Ovary (tissue), 3 donors: ENCODE data around the gene PDXK.

ENCODE experiments used
- EP300 ChIP-seq: sonication (generic); formaldehyde crosslinking; IDR thresholded peaks from one replicate; pipeline ENCODE4 v1.6.1; 2017; ENCODE audit warnings: antibody characterized with exemption
- POLR2A ChIP-seq: fragments of 450-650 bp; IDR thresholded peaks from one replicate; pipeline ENCODE4 v1.6.1; 2017; ENCODE audit warnings: antibody characterized with exemption, mild to moderate bottlenecking, moderate library complexity
- TF ChIP-seq, protein P1 (sequence below), 3 donors: fragments of 450-650 bp in 2 of 3; fragments of 200-600 bp in 1 of 3; IDR thresholded peaks; one replicate each; pipeline versions ENCODE4 v1.5.1 to v1.8.0; 2016 to 2022; ENCODE audit warnings: antibody characterized with exemption in 3 of 3, mild to moderate bottlenecking in 1 of 3
- donor health status: DM: no; HTN: no; CAD: no.

DNA sequence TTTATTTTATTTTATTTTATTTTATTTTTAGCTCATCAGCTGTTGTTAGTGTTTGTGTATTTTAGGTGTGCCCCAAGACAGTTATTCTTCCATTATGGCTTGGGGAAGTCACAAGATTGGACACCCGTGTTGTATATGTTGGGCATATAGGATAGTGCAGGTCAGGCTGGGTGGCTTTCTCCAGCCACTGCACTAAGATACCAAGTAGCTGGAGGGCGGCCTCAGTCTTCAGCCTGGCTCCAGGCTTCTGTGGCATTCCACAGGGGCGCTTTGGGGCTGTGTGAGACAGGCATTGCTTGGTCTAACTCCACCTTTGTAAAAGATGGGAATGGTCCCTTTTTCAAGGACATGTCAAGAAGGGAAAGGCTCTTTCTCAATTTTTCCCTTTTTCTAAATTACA lies 43.1 kb upstream of the PDXK start:
- TF ChIP-seq, protein P1, sequence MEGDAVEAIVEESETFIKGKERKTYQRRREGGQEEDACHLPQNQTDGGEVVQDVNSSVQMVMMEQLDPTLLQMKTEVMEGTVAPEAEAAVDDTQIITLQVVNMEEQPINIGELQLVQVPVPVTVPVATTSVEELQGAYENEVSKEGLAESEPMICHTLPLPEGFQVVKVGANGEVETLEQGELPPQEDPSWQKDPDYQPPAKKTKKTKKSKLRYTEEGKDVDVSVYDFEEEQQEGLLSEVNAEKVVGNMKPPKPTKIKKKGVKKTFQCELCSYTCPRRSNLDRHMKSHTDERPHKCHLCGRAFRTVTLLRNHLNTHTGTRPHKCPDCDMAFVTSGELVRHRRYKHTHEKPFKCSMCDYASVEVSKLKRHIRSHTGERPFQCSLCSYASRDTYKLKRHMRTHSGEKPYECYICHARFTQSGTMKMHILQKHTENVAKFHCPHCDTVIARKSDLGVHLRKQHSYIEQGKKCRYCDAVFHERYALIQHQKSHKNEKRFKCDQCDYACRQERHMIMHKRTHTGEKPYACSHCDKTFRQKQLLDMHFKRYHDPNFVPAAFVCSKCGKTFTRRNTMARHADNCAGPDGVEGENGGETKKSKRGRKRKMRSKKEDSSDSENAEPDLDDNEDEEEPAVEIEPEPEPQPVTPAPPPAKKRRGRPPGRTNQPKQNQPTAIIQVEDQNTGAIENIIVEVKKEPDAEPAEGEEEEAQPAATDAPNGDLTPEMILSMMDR (IDR thresholded peaks at IDR 0.05) = no peak
- no peak for TF ChIP-seq POLR2A
- TF ChIP-seq EP300 = no peak
